ENCODE measurements around the gene RRP8. TPM values are rescaled to one million over a fixed set of nuclear protein-coding genes. Genes with fewer than 3 reads are reported as not detected.

RRP8 gene
- polyA plus RNA-seq, 1 donor from 2014 or later = 23.4 TPM

GRCh38 chr11:6598555-6598954, 4.9 kb downstream of the RRP8 start:
- Histone ChIP-seq H3F3A (ENCODE audit: insufficient read depth, low read length, poor library complexity, severe bottlenecking) (no peaks in the 10 kb centered on the region), H3K27me3 (ENCODE audit: insufficient read depth, low read depth, low read length) (no peaks in the 10 kb centered on the region), H3K9me2 (ENCODE audit: insufficient read depth, low read length) (no peaks in the 10 kb centered on the region), H3K79me2 (replicated peaks; ENCODE audit: insufficient read depth, low read length) (peaks cover 15% of the 10 kb centered on the region), H3K9ac (ENCODE audit: low read length) (no peak overlapping the region), H3K4me2 (ENCODE audit: low read length) (no peak overlapping the region), H3K36me3 (ENCODE audit: insufficient read depth, low read length) (peaks cover 3% of the 10 kb centered on the region), H3K4me3 (ENCODE audit: low read length) (no peak overlapping the region), H4K20me1 (ENCODE audit: insufficient read depth) (no peaks in the 10 kb centered on the region), H3K9me3 (ENCODE audit: low read length) (no peaks in the 10 kb centered on the region), H3K27ac (ENCODE audit: low read length) (no peak overlapping the region), H2AFZ (ENCODE audit: low read depth, low read length) (no peak overlapping the region)
- no peak for TF ChIP-seq SMC3 (conservative IDR thresholded peaks at IDR 0.05; ENCODE audit: poor library complexity)
- no peak for TF ChIP-seq RAD21 (conservative IDR thresholded peaks at IDR 0.05)
- no peak for TF ChIP-seq EP300 (conservative IDR thresholded peaks at IDR 0.05; ENCODE audit: poor library complexity, severe bottlenecking)
- no peak for TF ChIP-seq EZH2 (IDR thresholded peaks at IDR 0.05; ENCODE audit: borderline replicate concordance, insufficient read depth, low read length, poor library complexity, severe bottlenecking)
- no peak for TF ChIP-seq REST (IDR thresholded peaks at IDR 0.05; ENCODE audit: borderline replicate concordance)
- TF ChIP-seq TAF1 (IDR thresholded peaks at IDR 0.05; ENCODE audit: low read depth) = no peak
- no peak for TF ChIP-seq MXI1 (conservative IDR thresholded peaks at IDR 0.05; ENCODE audit: poor library complexity, severe bottlenecking)
- TF ChIP-seq CTCF (IDR thresholded peaks at IDR 0.05; ENCODE audit: poor library complexity, severe bottlenecking) = no peak
- TF ChIP-seq POLR2AphosphoS5 (IDR thresholded peaks at IDR 0.05) = no peak

GRCh38 chr11:6596239-6596877, 7.1 kb downstream of the RRP8 start:
- H3K27ac ChIP-seq (ENCODE audit: low read length) = no peak overlapping the region
- no peak overlapping the region for H2AFZ ChIP-seq (ENCODE audit: low read depth, low read length)
- peaks cover 3% of the 10 kb centered on the region for H3K36me3 ChIP-seq (ENCODE audit: insufficient read depth, low read length)
- TF ChIP-seq REST (IDR thresholded peaks at IDR 0.05; ENCODE audit: borderline replicate concordance) (no peak), POLR2AphosphoS5 (IDR thresholded peaks at IDR 0.05) (no peak), EZH2 (IDR thresholded peaks at IDR 0.05; ENCODE audit: borderline replicate concordance, insufficient read depth, low read length, poor library complexity, severe bottlenecking) (no peak), TAF1 (IDR thresholded peaks at IDR 0.05; ENCODE audit: low read depth) (no peak), EP300 (conservative IDR thresholded peaks at IDR 0.05; ENCODE audit: poor library complexity, severe bottlenecking) (no peak), CTCF (IDR thresholded peaks at IDR 0.05; ENCODE audit: poor library complexity, severe bottlenecking) (no peak), SMC3 (conservative IDR thresholded peaks at IDR 0.05; ENCODE audit: poor library complexity) (no peak), RAD21 (conservative IDR thresholded peaks at IDR 0.05) (no peak), MXI1 (conservative IDR thresholded peaks at IDR 0.05; ENCODE audit: poor library complexity, severe bottlenecking) (no peak)
- H3K9me3 ChIP-seq (ENCODE audit: low read length) = no peaks in the 10 kb centered on the region
- H3K4me2 ChIP-seq (ENCODE audit: low read length) = no peak overlapping the region
- H4K20me1 ChIP-seq (ENCODE audit: insufficient read depth) = no peaks in the 10 kb centered on the region
- H3K9me2 ChIP-seq (ENCODE audit: insufficient read depth, low read length) = no peaks in the 10 kb centered on the region
- H3K79me2 ChIP-seq (replicated peaks; ENCODE audit: insufficient read depth, low read length) = no peaks in the 10 kb centered on the region
- no peaks in the 10 kb centered on the region for H3K27me3 ChIP-seq (ENCODE audit: insufficient read depth, low read depth, low read length)
- no peak overlapping the region for H3K4me3 ChIP-seq (ENCODE audit: low read length)
- H3F3A ChIP-seq (ENCODE audit: insufficient read depth, low read length, poor library complexity, severe bottlenecking) = no peaks in the 10 kb centered on the region
- H3K9ac ChIP-seq (ENCODE audit: low read length) = no peak overlapping the region

Data from neural cell (in vitro differentiated cells).